Skeletal muscle tissue (tissue), 4 donors: ENCODE results near the gene REEP5. TPM values are rescaled to one million over a fixed set of nuclear protein-coding genes. Genes with fewer than 3 reads are reported as not detected.

Source experiments
- H3K27ac ChIP-seq: one replicate; pipeline ENCODE4 v1.7.0; 2013; ENCODE audit warnings: mild to moderate bottlenecking, low read depth, low read length, inconsistent platforms
- H3K27me3 ChIP-seq, 3 donors: one replicate each; pipeline ENCODE4 v1.7.0; 2013; ENCODE audit warnings: low read length in 3 of 3; ENCODE audit not compliant: control insufficient read depth in 3 of 3, insufficient read depth in 3 of 3
- H3K36me3 ChIP-seq, 3 donors: one replicate each; pipeline ENCODE4 v1.7.0; 2013; ENCODE audit warnings: low read length in 3 of 3; ENCODE audit not compliant: control insufficient read depth in 3 of 3, insufficient read depth in 3 of 3
- H3K4me1 ChIP-seq, 3 donors: one replicate each; pipeline ENCODE4 v1.7.0; 2013; ENCODE audit warnings: low read length in 3 of 3, mild to moderate bottlenecking in 3 of 3; ENCODE audit not compliant: control insufficient read depth in 3 of 3, insufficient read depth in 3 of 3
- H3K4me3 ChIP-seq, 3 donors: one replicate each; pipeline ENCODE4 v1.7.0; 2013; ENCODE audit warnings: low read length in 3 of 3
- H3K9ac ChIP-seq, 3 donors: one replicate each; pipeline ENCODE4 v1.7.0; 2013; ENCODE audit warnings: low read length in 3 of 3, mild to moderate bottlenecking in 3 of 3, moderate library complexity in 2 of 3, low read depth in 1 of 3
- H3K9me3 ChIP-seq, 3 donors: one replicate each; pipeline ENCODE4 v1.7.0; 2013; ENCODE audit warnings: low read length in 3 of 3; ENCODE audit not compliant: control insufficient read depth in 3 of 3
- total RNA-seq: library from RNA; depleted of rRNA; stranded (reverse); fragments of >200 nt; gene quantifications from one replicate; pipeline ENCODE4 v1.2.3, GENCODE V29; 2014
- donor health status: Osteomylitis.

REEP5 gene
- total RNA-seq, 1 donor from 2014 or later, result 26.1 TPM

GRCh38 chr5:112958093-112959088, 36.4 kb upstream of the REEP5 start:
- Histone ChIP-seq H3K36me3 (no peaks in the 10 kb centered on the region), H3K4me3 (no peak overlapping the region), H3K27ac (peak overlapping the region; percentile 14), H3K27me3 (no peaks in the 10 kb centered on the region), H3K9ac (no peak overlapping the region), H3K4me1 (peaks cover 9 to 21% (median 16%) of the 10 kb centered on the region in 3 donors), H3K9me3 (no peaks in the 10 kb centered on the region)

- H3K9ac ChIP-seq, result no peak overlapping the region
- H3K27me3 ChIP-seq, result no peaks in the 10 kb centered on the region
- H3K9me3 ChIP-seq, result no peaks in the 10 kb centered on the region
- H3K4me3 ChIP-seq, result no peak overlapping the region
- no peaks in the 10 kb centered on the region for H3K36me3 ChIP-seq
- H3K4me1 ChIP-seq, result peaks cover 9 to 21% (median 16%) of the 10 kb centered on the region in 3 donors
- H3K27ac ChIP-seq, result no peak overlapping the region
Measured at GRCh38 chr5:112957036-112957808, 35.2 kb upstream of the REEP5 start.

DNA sequence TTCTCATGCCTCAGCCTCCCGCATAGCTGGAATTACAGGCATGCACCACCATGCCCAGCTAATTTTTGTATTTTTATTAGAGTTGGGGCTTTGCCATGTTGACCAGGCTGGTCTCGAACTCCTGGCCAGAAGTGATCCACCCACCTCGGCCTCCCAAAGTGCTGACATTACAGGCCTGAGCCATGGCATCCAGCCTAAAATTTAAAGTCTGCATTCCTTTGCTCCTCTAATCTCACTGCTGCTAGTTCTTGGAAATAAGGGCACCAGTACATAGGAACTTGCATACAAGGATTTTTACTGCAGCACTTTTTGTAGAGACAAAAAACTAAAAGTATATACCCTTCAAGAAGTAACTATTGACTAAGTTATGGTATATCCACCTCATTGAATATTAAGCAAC, 34.6 kb upstream of the REEP5 start:
- Histone ChIP-seq H3K27me3 (no peaks in the 10 kb centered on the region), H3K36me3 (no peaks in the 10 kb centered on the region), H3K4me3 (no peak overlapping the region), H3K9me3 (no peaks in the 10 kb centered on the region), H3K27ac (no peak overlapping the region), H3K4me1 (peaks cover 9 to 21% (median 16%) of the 10 kb centered on the region in 3 donors), H3K9ac (no peak overlapping the region)

DNA sequence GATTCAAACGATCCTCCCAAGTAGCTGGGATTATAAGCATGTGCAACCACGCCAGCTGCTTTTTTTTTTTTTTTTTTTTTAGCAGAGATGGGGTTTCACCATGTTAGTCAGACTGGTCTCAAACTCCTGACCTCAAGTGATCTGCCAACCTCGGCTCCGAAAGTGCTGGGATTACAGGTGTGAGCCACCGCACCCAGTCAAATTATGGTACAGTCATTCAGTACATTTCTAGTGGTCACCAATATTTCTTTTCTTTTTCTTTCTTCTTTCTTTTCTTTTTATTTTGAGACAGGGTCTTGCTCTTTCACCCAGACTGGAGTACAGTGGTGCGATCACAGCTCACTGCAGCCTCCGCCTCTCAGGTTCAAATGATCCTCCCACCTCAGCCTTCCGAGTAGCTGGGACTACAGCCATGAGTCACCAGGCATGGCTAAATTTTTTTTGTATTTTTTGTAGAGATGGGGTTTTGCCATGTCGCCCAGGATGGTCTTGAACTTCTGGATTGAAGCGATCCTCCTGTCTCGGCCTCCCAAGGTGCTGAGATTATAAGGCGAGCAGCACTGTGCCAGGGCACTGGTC, 29.2 kb upstream of the REEP5 start:
- H3K4me1 ChIP-seq, result no peaks in the 10 kb centered on the region
- no peaks in the 10 kb centered on the region for H3K27me3 ChIP-seq
- H3K27ac ChIP-seq, result no peak overlapping the region
- no peaks in the 10 kb centered on the region for H3K36me3 ChIP-seq
- no peak overlapping the region for H3K4me3 ChIP-seq
- no peak overlapping the region for H3K9ac ChIP-seq
- no peaks in the 10 kb centered on the region for H3K9me3 ChIP-seq

GRCh38 chr5:112948458-112948857, 26.4 kb upstream of the REEP5 start:
- H3K4me1 ChIP-seq, result no peaks in the 10 kb centered on the region
- no peaks in the 10 kb centered on the region for H3K27me3 ChIP-seq
- no peak overlapping the region for H3K9ac ChIP-seq
- no peaks in the 10 kb centered on the region for H3K36me3 ChIP-seq
- H3K4me3 ChIP-seq, result no peak overlapping the region
- H3K27ac ChIP-seq, result no peak overlapping the region
- no peaks in the 10 kb centered on the region for H3K9me3 ChIP-seq

- no peak overlapping the region for H3K27ac ChIP-seq
- H3K36me3 ChIP-seq, result no peaks in the 10 kb centered on the region
- no peak overlapping the region for H3K9ac ChIP-seq
Measured at GRCh38 chr5:112940670-112941069, 18.6 kb upstream of the REEP5 start.

DNA sequence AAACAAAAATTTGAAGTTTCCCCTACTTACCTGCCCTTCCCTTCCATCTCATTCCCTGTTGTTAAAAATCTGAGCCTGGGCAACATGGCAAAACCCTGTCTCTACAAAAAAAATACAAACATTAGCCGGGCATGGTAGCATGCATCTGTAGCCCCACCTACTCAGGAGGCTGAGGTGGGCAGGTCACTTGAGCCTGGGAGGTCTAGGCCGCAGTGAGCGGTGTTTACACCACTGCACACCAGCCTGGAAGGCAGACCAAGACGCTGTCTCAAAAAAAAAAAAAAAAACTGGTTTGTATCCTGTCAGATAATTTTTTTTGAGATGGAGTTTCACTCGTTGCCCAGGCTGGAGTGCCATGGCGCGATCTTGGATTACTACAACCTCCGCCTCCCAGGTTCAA, 16.3 kb upstream of the REEP5 start:
- H3K4me3 ChIP-seq, result no peak overlapping the region
- no peaks in the 10 kb centered on the region for H3K4me1 ChIP-seq
- H3K27ac ChIP-seq, result no peak overlapping the region
- H3K36me3 ChIP-seq, result no peaks in the 10 kb centered on the region
- no peaks in the 10 kb centered on the region for H3K27me3 ChIP-seq
- no peak overlapping the region for H3K9ac ChIP-seq
- H3K9me3 ChIP-seq, result no peaks in the 10 kb centered on the region

More at GRCh38 chr5:112940670-112941069, 18.6 kb upstream of the REEP5 start:
- Histone ChIP-seq H3K9me3 (no peaks in the 10 kb centered on the region), H3K4me1 (no peaks in the 10 kb centered on the region), H3K27me3 (no peaks in the 10 kb centered on the region), H3K4me3 (no peak overlapping the region)

DNA sequence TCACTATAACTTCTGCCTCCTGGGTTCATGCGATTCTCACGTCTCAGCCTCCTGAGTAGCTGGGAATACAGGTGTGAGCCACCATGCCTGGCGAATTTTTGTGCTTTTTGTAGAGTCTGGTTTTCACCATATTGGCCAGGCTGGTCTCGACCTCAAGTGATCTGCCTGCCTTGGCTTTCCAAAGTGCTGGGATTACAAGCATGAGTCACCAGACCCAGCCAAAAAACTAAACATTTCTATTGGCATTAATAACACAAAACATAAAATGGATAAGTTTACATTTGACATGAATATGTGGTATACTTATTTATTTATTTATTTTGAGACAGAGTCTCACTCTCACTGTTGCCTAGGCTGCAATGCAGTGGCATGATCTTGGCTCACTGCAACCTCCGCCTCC, 13.6 kb upstream of the REEP5 start:
- Histone ChIP-seq H3K27ac (no peak overlapping the region), H3K4me1 (no peaks in the 10 kb centered on the region), H3K9ac (no peak overlapping the region), H3K36me3 (no peaks in the 10 kb centered on the region), H3K27me3 (no peaks in the 10 kb centered on the region), H3K9me3 (no peaks in the 10 kb centered on the region), H3K4me3 (no peak overlapping the region)

DNA sequence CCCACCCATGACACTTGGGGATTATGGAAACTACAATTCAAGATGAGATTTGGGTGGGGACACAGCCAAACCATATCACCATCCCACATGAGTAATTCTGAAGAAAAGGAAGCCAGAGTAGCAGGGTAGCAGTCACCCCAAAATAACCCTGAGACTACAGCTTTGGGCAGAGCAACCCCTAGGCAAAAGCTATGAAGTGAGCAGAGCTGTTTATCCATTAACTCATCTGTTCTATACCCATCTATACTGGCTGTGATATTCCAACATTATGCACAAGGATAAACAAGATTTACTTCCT, 12.3 kb upstream of the REEP5 start:
- Histone ChIP-seq H3K9me3 (no peaks in the 10 kb centered on the region), H3K4me1 (no peaks in the 10 kb centered on the region), H3K9ac (no peak overlapping the region), H3K4me3 (no peak overlapping the region), H3K27me3 (no peaks in the 10 kb centered on the region), H3K36me3 (no peaks in the 10 kb centered on the region), H3K27ac (no peak overlapping the region)
